Pancreas (tissue), 10 donors: Measurements from ENCODE around the gene LDLRAD4. TPM values are rescaled to one million over a fixed set of nuclear protein-coding genes. Genes with fewer than 3 reads are reported as not detected.
"Not testable (repeated sequence)": the region's sequence is repeated elsewhere in the genome, so short reads cannot be mapped to it uniquely, and the experiment has no call there.

Experiments used
- ATAC-seq, 4 donors: fragments of 200-7000 bp; cut with Tn5 transposase; one replicate each; pipeline versions ENCODE4 v1.8.0 to v1.9.1; 2020; ENCODE audit warnings: mild to moderate bottlenecking in 4 of 4, moderate library complexity in 4 of 4
- DNase-seq, 6 donors: peaks; one replicate each; pipeline ENCODE4 v3.0.0-alpha.2; 2020
- FAIRE-seq: peaks from 2 replicates; lab custom pipeline; 2012; peaks lifted over from hg19 to GRCh38; lab: Jason Lieb, UNC
- H3K27ac ChIP-seq, 4 donors: fragments of 200-600 bp; sonication (generic); 1 replicate in 3 of 4; 2 replicates in 1 of 4; pipeline versions ENCODE4 v1.5.0 to v1.8.0; 2020
- H3K27me3 ChIP-seq, 4 donors: fragments of 200-600 bp; one replicate each; pipeline ENCODE4 v1.8.0; 2021
- H3K36me3 ChIP-seq, 3 donors: fragments of 200-600 bp; sonication (generic) in 1 of 3; one replicate each; pipeline versions ENCODE4 v1.5.0 to v1.8.0; 2020 to 2021
- H3K4me1 ChIP-seq, 3 donors: fragments of 200-600 bp; one replicate each; pipeline ENCODE4 v1.8.0; 2021
- H3K4me3 ChIP-seq, 4 donors: fragments of 200-600 bp; sonication (generic) in 2 of 4; one replicate each; pipeline versions ENCODE4 v1.5.0 to v1.8.0; 2020 to 2021
- H3K9me3 ChIP-seq, 4 donors: fragments of 200-600 bp; one replicate each; pipeline ENCODE4 v1.8.0; 2021
- CTCF ChIP-seq, 4 donors: fragments of 200-600 bp; sonication (generic) in 3 of 4; IDR thresholded peaks; one replicate each; pipeline versions ENCODE4 v1.5.0 to v1.8.0; 2021; ENCODE audit warnings: antibody characterized with exemption in 4 of 4
- WGBS, 2 donors: extraction: QIAGEN DNeasy Blood & Tissue Kit; methylation state at CpG; one replicate each; pipeline ENCODE4 v1.1.7; 2013; 5-methylcytosine and 5-hydroxymethylcytosine counted together
- intact Hi-C, 3 donors: fragments of 100-400 bp; cut with DNase I; formaldehyde crosslinking; loops; one replicate each; pipeline versions ENCODE4 v1.11.1 to v1.14.2; 2022
- polyA plus RNA-seq, 2 donors: library from polyadenylated mRNA; stranded (reverse); fragments of 200-250 nt; gene quantifications; one replicate each; pipeline ENCODE4 v1.2.3, GENCODE V29; 2013
- total RNA-seq, 6 donors: library from RNA; stranded (reverse); fragmentation: NEBNext Ultra II Directional in 4 of 6; extraction: Animal tissue kit (Norgen Biotek cat#: 25700) in 4 of 6; gene quantifications; one replicate each; pipeline versions ENCODE4 v1.2.1 to v1.2.4, GENCODE V29; 2021 to 2023
- donor health status: healthy with polysubstance abuse.
- donor health status: DM: no; HTN: no; CAD: no; lungs with moderate emphysema.
- donor health status: DM: no; HTN: no; CAD: no.
- donor health status: control.
- donor health status: control.
- donor health status: Bipolar disorder and iron deficiency.
- donor health status: DM: yes; HTN: yes; CAD: no.
- donor health status: DM: no; HTN: no; CAD: no.
- donor health status: DM: no; HTN: no; CAD: no.
- donor health status: DM: yes; HTN: yes; CAD: no.

Gene LDLRAD4
- total and polyA plus RNA-seq, 8 donors: 2.5 to 21.8 (median 5.7) TPM

GRCh38 chr18:13605901-13606300, 387.3 kb downstream of the LDLRAD4 start:
- ATAC-seq: no peak
- no peaks in the 10 kb centered on the region for H3K4me1 ChIP-seq
- no peaks in the 10 kb centered on the region for H3K27me3 ChIP-seq
- intact Hi-C loops: no loop called here
- no peaks in the 10 kb centered on the region for H3K9me3 ChIP-seq
- no peaks in the 10 kb centered on the region for H3K36me3 ChIP-seq
- no peak for FAIRE-seq
- WGBS, 2 donors: 80 to 83% methylated on average over 6 of the region's 6 CpGs
- no peak for TF ChIP-seq CTCF (IDR thresholded peaks at IDR 0.05)
- DNase-seq: no peak
- H3K4me3 ChIP-seq: no peak overlapping the region
- no peak overlapping the region for H3K27ac ChIP-seq

- intact Hi-C loops: no loop called here
- Histone ChIP-seq H3K36me3 (no peaks in the 10 kb centered on the region), H3K4me3 (no peak overlapping the region), H3K9me3 (no peaks in the 10 kb centered on the region), H3K27me3 (no peaks in the 10 kb centered on the region), H3K27ac (no peak overlapping the region), H3K4me1 (no peaks in the 10 kb centered on the region)
- no peak for TF ChIP-seq CTCF (IDR thresholded peaks at IDR 0.05)
- 47 to 51% methylated on average over 6 of the region's 6 CpGs for WGBS, 2 donors
- DNase-seq (no peak), FAIRE-seq (no peak), ATAC-seq (no peak)
Observed at GRCh38 chr18:13606604-13607254, 388.2 kb downstream of the LDLRAD4 start.

- DNase-seq, intact Hi-C loops, H3K27me3 ChIP-seq, ATAC-seq, FAIRE-seq, H3K27ac ChIP-seq, H3K9me3 ChIP-seq, H3K4me3 ChIP-seq, H3K4me1 ChIP-seq, H3K36me3 ChIP-seq: not testable (repeated sequence)
- WGBS, 2 donors: 83 to 87% methylated on average over 10 of the region's 10 CpGs
Observed at GRCh38 chr18:13608024-13608562, 389.5 kb downstream of the LDLRAD4 start.

GRCh38 chr18:13608791-13609532, 390.4 kb downstream of the LDLRAD4 start:
- 69 to 71% methylated on average over 16 of the region's 16 CpGs for WGBS, 2 donors
- FAIRE-seq (no peak), DNase-seq (no peak), ATAC-seq (no peak)
- no peak for TF ChIP-seq CTCF (IDR thresholded peaks at IDR 0.05)
- Histone ChIP-seq H3K4me3 (no peak overlapping the region), H3K36me3 (no peaks in the 10 kb centered on the region), H3K9me3 (no peaks in the 10 kb centered on the region), H3K27me3 (no peaks in the 10 kb centered on the region), H3K27ac (no peak overlapping the region), H3K4me1 (no peaks in the 10 kb centered on the region)
- intact Hi-C loops: no loop called here

GRCh38 chr18:13610555-13611141, 392.1 kb downstream of the LDLRAD4 start:
- no peak for FAIRE-seq
- H3K4me1 ChIP-seq: no peaks in the 10 kb centered on the region

More at GRCh38 chr18:13610555-13611141, 392.1 kb downstream of the LDLRAD4 start:
- Histone ChIP-seq H3K27me3 (no peaks in the 10 kb centered on the region), H3K4me3 (peak overlapping the region in 2 of 4 donors; percentile 20 to 36), H3K27ac (no peak overlapping the region), H3K36me3 (no peaks in the 10 kb centered on the region), H3K9me3 (no peaks in the 10 kb centered on the region)
- intact Hi-C loops: no loop called here
- DNase-seq (no peak), ATAC-seq (no peak)
- no peak for TF ChIP-seq CTCF (IDR thresholded peaks at IDR 0.05)
- WGBS, 2 donors: 60 to 70% methylated on average over 11 of the region's 11 CpGs
